ENCODE data around the gene JCAD. TPM values are rescaled to one million over a fixed set of nuclear protein-coding genes. Genes with fewer than 3 reads are reported as not detected.

Gene JCAD
- total and polyA plus RNA-seq, 9 of the 15 experiments (the other 6 are each of a cell fraction or from before 2014, with no cell fraction given) = not detected

GRCh38 chr10:30099101-30099500 lies 39.7 kb upstream of the JCAD start (continued):
- no peak for TF ChIP-seq MGA (IDR thresholded peaks at IDR 0.05)

Data from K562 (cell line).